Measurements from ENCODE around the gene CERS2. TPM values are rescaled to one million over a fixed set of nuclear protein-coding genes. Genes with fewer than 3 reads are reported as not detected.

CERS2 gene
- total RNA-seq, 8 experiments from 2014 or later, result 46.1 to 116 (median 96.6) TPM

DNA sequence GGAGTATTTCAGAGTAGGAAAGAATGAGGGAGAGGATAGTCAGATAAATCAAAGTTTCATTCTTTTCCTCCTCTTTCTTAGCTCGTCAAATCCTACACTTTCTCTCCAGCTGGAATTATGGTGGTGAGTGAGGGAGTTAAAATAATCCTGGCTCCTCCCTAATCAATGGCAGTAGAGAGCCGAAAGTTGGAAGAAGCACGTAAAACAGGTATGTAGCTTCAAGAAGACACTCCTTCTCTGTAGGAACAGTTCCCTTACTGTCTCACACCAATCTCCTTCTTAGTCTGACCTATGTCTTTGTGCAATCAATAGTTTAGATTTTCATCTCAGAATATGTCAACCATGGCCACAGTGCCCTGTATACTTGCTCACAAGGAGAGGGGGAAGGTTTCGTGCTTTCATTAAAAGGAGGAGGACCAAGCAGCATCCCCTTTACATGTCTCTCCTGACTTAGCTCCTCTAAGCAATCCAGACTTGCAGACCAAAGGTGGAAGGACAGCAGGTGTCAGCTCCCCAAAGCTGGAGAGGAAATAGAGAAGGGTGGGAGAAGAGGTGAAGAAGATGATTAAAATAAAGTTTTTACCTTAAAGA lies 31.2 kb upstream of the CERS2 start:
- peak overlapping the region in 1 of 2 donors; percentile 65 for H3K27ac ChIP-seq
- in situ Hi-C loops (cut with MboI; ENCODE audit: low pct_unique_long_range_greater_than_20kb in 2 of 9, low sequenced_read_pairs in 9 of 9, unreplicated experiment in 9 of 9), result no loop called here
- WGBS, 10 experiments, result 7 to 75% (median 45%) methylated on average over 1 to 4 of the region's 4 CpGs; no CpG with 5 or more reads in 2 of the 10 experiments
- H3K4me3 ChIP-seq, result peak overlapping the region; percentile 36 to 48 (median 40)
- no peak for ATAC-seq (replicated peaks in 6 of 8)
- H3K4me1 ChIP-seq (replicated peaks in 1 of 2), result peaks cover 45 to 52% of the 10 kb centered on the region in 2 donors

DNA sequence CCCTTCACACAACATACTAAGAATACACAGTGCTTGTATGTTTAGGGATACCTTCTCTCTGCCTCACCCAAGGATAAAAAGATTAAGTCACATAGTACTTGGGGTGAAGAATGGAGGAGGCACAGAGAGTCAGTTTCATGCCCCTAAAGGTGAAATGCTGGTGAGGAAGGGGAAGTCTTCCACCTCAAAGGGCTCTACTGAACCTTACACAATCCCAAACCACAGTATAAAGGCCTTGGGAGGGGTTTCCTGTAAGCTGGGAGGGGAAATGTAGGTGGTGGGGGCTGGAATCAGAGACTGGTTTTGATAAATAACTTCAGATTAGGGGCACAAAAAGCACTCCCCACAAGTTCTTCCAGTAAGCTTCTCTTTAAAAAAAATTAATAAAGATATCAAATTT lies 28.5 kb upstream of the CERS2 start:
- Histone ChIP-seq H3K4me1 (replicated peaks in 1 of 2) (peaks cover 38 to 47% of the 10 kb centered on the region in 2 donors), H3K27ac (no peak overlapping the region), H3K4me3 (no peak overlapping the region)
- in situ Hi-C loops (cut with MboI; ENCODE audit: low pct_unique_long_range_greater_than_20kb in 2 of 9, low sequenced_read_pairs in 9 of 9, unreplicated experiment in 9 of 9), result no loop called here
- ATAC-seq (replicated peaks in 6 of 8), result no peak

DNA sequence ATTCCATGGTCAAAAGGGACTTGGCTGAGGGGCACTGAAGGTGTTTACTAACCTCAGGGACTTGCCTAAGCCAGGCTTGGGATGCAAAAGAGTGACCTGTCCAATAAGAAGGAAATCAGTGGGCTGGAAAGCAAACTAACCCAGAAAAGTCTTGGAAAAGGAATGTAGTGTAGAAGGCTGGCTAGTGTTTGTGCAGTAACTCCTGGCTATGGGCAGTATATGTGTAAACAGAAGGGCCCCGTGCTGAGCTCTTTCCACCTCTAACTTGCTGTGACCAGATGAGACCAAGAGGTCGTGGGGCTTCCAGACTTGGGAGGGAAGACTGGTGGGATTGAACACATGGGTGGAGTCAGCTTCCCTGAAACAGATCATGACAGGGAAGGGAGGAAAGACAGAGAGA lies 28.0 kb upstream of the CERS2 start:
- ATAC-seq (replicated peaks in 6 of 8), result peak in 1 of 8 experiments; percentile 7
- Histone ChIP-seq H3K4me3 (no peak overlapping the region), H3K4me1 (replicated peaks in 1 of 2) (peaks cover 33 to 43% of the 10 kb centered on the region in 2 donors), H3K27ac (peak overlapping the region in 1 of 2 donors; percentile 10)
- 17 to 75% (median 48%) methylated on average over 1 to 2 of the region's 2 CpGs; no CpG with 5 or more reads in 4 of the 10 experiments for WGBS, 10 experiments
- in situ Hi-C loops (cut with MboI; ENCODE audit: low pct_unique_long_range_greater_than_20kb in 2 of 9, low sequenced_read_pairs in 9 of 9, unreplicated experiment in 9 of 9), result no loop called here

DNA sequence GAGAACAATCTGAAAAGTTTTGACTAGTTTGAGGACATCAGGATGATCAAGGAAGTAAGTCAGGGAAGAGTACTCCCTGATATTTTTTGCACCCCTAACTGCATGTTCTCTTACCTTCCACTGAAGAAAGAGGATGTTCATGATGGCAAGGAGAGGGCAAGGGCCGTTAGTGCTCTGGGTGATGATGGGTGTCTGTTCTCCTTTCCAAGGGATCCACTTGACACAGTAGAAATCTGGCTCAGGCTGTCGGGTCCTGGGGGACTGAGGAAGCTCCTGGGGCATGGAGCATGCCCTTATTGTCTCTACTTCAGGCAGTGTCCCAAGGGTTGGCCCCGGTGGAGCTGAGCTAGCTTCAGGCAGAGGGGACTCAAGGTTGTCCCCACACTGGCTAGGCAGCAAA lies 27.4 kb upstream of the CERS2 start:
- no peak overlapping the region for H3K27ac ChIP-seq
- ATAC-seq (replicated peaks in 6 of 8), result no peak
- no peak overlapping the region for H3K4me3 ChIP-seq
- peaks cover 28 to 38% of the 10 kb centered on the region in 2 donors for H3K4me1 ChIP-seq (replicated peaks in 1 of 2)
- in situ Hi-C loops (cut with MboI; ENCODE audit: low pct_unique_long_range_greater_than_20kb in 2 of 9, low sequenced_read_pairs in 9 of 9, unreplicated experiment in 9 of 9), result no loop called here
- 79 to 100% (median 88%) methylated on average over 1 to 3 of the region's 3 CpGs; no CpG with 5 or more reads in 3 of the 10 experiments for WGBS, 10 experiments

- 59 to 100% (median 83%) methylated on average over 1 to 4 of the region's 4 CpGs; no CpG with 5 or more reads in 1 of the 10 experiments for WGBS, 10 experiments
- no peak overlapping the region for H3K4me3 ChIP-seq
- ATAC-seq (replicated peaks in 6 of 8), result peak in 3 of 8 experiments; percentile 20 to 57 (median 54)
- in situ Hi-C loops (cut with MboI; ENCODE audit: low pct_unique_long_range_greater_than_20kb in 2 of 9, low sequenced_read_pairs in 9 of 9, unreplicated experiment in 9 of 9), result no loop called here
- H3K27ac ChIP-seq, result no peak overlapping the region
- peaks cover 25 to 35% of the 10 kb centered on the region in 2 donors for H3K4me1 ChIP-seq (replicated peaks in 1 of 2)
Measured at GRCh38 chr1:151001602-151002001, 27.0 kb upstream of the CERS2 start.

GRCh38 chr1:151000408-151000807 lies 25.8 kb upstream of the CERS2 start:
- WGBS, 10 experiments, result 70 to 100% (median 100%) methylated on average over 1 to 3 of the region's 3 CpGs; no CpG with 5 or more reads in 5 of the 10 experiments
- H3K27ac ChIP-seq, result no peak overlapping the region
- no peak overlapping the region for H3K4me3 ChIP-seq
- no peak for ATAC-seq (replicated peaks in 6 of 8)
- H3K4me1 ChIP-seq (replicated peaks in 1 of 2), result peaks cover 21 to 28% of the 10 kb centered on the region in 2 donors
- in situ Hi-C loops (cut with MboI; ENCODE audit: low pct_unique_long_range_greater_than_20kb in 2 of 9, low sequenced_read_pairs in 9 of 9, unreplicated experiment in 9 of 9), result no loop called here

DNA sequence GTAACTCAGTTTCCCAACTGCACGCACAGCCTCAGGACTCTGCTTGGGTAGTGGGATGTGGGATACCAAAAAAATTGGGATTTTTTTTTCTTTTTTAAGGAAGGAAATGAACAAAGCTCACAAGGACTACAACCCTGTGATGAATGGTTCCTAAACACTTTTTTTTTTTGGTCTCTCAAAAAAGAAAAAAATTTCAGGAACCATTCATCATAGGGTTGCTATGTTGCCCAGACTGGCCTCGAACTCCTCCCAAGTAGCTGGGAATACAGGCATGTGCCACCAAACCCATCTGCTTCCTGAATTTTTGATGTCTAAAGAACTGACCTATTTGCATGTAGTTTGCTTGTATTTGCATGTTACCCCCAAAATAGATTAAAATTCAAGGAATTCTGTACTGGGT lies 25.3 kb upstream of the CERS2 start:
- ATAC-seq (replicated peaks in 6 of 8), result no peak
- peaks cover 16 to 24% of the 10 kb centered on the region in 2 donors for H3K4me1 ChIP-seq (replicated peaks in 1 of 2)
- no peak overlapping the region for H3K27ac ChIP-seq
- no peak overlapping the region for H3K4me3 ChIP-seq
- 13 to 100% (median 94%) methylated on average over 1 to 2 of the region's 2 CpGs; no CpG with 5 or more reads in 2 of the 10 experiments for WGBS, 10 experiments
- in situ Hi-C loops (cut with MboI; ENCODE audit: low pct_unique_long_range_greater_than_20kb in 2 of 9, low sequenced_read_pairs in 9 of 9, unreplicated experiment in 9 of 9), result no loop called here

GRCh38 chr1:150999051-150999674 lies 24.5 kb upstream of the CERS2 start:
- Histone ChIP-seq H3K27ac (no peak overlapping the region), H3K4me3 (no peak overlapping the region), H3K4me1 (replicated peaks in 1 of 2) (peaks cover 8 to 17% of the 10 kb centered on the region in 2 donors)
- in situ Hi-C loops (cut with MboI; ENCODE audit: low pct_unique_long_range_greater_than_20kb in 2 of 9, low sequenced_read_pairs in 9 of 9, unreplicated experiment in 9 of 9), result no loop called here
- WGBS, 10 experiments, result 47 to 100% (median 87%) methylated on average over 1 to 16 of the region's 17 CpGs; no CpG with 5 or more reads in 1 of the 10 experiments
- no peak for ATAC-seq (replicated peaks in 6 of 8)

GRCh38 chr1:150997949-150998348 lies 23.3 kb upstream of the CERS2 start:
- WGBS, 10 experiments, result 20 to 65% (median 61%) methylated on average over 1 to 4 of the region's 5 CpGs; no CpG with 5 or more reads in 3 of the 10 experiments
- peaks cover 0 to 6% of the 10 kb centered on the region in 2 donors for H3K4me1 ChIP-seq (replicated peaks in 1 of 2)
- H3K4me3 ChIP-seq, result no peak overlapping the region
- ATAC-seq (replicated peaks in 6 of 8), result no peak
- no peak overlapping the region for H3K27ac ChIP-seq
- in situ Hi-C loops (cut with MboI; ENCODE audit: low pct_unique_long_range_greater_than_20kb in 2 of 9, low sequenced_read_pairs in 9 of 9, unreplicated experiment in 9 of 9), result no loop called here

GRCh38 chr1:150997126-150997872 lies 22.7 kb upstream of the CERS2 start:
- in situ Hi-C loops (cut with MboI; ENCODE audit: low pct_unique_long_range_greater_than_20kb in 2 of 9, low sequenced_read_pairs in 9 of 9, unreplicated experiment in 9 of 9), result no loop called here
- no peak overlapping the region for H3K27ac ChIP-seq
- 30 to 100% (median 88%) methylated on average over 1 to 19 of the region's 20 CpGs; no CpG with 5 or more reads in 2 of the 10 experiments for WGBS, 10 experiments

GRCh38 chr1:150995896-150996295 lies 21.3 kb upstream of the CERS2 start:
- Histone ChIP-seq H3K27ac (no peak overlapping the region), H3K4me3 (no peak overlapping the region), H3K4me1 (replicated peaks in 1 of 2) (no peaks in the 10 kb centered on the region)
- WGBS, 10 experiments, result 0 to 59% (median 34%) methylated on average over 2 to 9 of the region's 9 CpGs; no CpG with 5 or more reads in 2 of the 10 experiments
- in situ Hi-C loops (cut with MboI; ENCODE audit: low pct_unique_long_range_greater_than_20kb in 2 of 9, low sequenced_read_pairs in 9 of 9, unreplicated experiment in 9 of 9), result no loop called here
- peak; percentile 52 to 81 (median 58) for ATAC-seq (replicated peaks in 6 of 8)

More at GRCh38 chr1:150997126-150997872, 22.7 kb upstream of the CERS2 start:
- Histone ChIP-seq H3K4me1 (replicated peaks in 1 of 2) (no peaks in the 10 kb centered on the region), H3K4me3 (no peak overlapping the region)
- no peak for ATAC-seq (replicated peaks in 6 of 8)

GRCh38 chr1:150995460-150995859 lies 20.8 kb upstream of the CERS2 start:
- Histone ChIP-seq H3K27ac (no peak overlapping the region), H3K4me1 (replicated peaks in 1 of 2) (no peaks in the 10 kb centered on the region), H3K4me3 (no peak overlapping the region)
- WGBS, 10 experiments, result 0 to 80% (median 57%) methylated on average over 1 to 4 of the region's 4 CpGs; no CpG with 5 or more reads in 1 of the 10 experiments
- in situ Hi-C loops (cut with MboI; ENCODE audit: low pct_unique_long_range_greater_than_20kb in 2 of 9, low sequenced_read_pairs in 9 of 9, unreplicated experiment in 9 of 9), result no loop called here
- peak in 3 of 8 experiments; percentile 27 to 57 (median 51) for ATAC-seq (replicated peaks in 6 of 8)

- H3K27ac ChIP-seq, result no peak overlapping the region
- in situ Hi-C loops (cut with MboI; ENCODE audit: low pct_unique_long_range_greater_than_20kb in 2 of 9, low sequenced_read_pairs in 9 of 9, unreplicated experiment in 9 of 9), result no loop called here
Measured at GRCh38 chr1:150994248-150994647, 19.6 kb upstream of the CERS2 start.

More at GRCh38 chr1:150994248-150994647, 19.6 kb upstream of the CERS2 start:
- no peak for ATAC-seq (replicated peaks in 6 of 8)
- Histone ChIP-seq H3K4me1 (replicated peaks in 1 of 2) (no peaks in the 10 kb centered on the region), H3K4me3 (no peak overlapping the region)
- WGBS, 10 experiments, result 56 to 100% (median 85%) methylated on average over 2 to 3 of the region's 3 CpGs; no CpG with 5 or more reads in 4 of the 10 experiments

Measured in motor neuron (in vitro differentiated cells).